Endothelial cell of umbilical vein (primary cell): ENCODE data around the gene TCP10L. TPM values are rescaled to one million over a fixed set of nuclear protein-coding genes. Genes with fewer than 3 reads are reported as not detected.
A peak's percentile ranks its signal among the peaks of the same experiment; 100 is the strongest.

Experiments
- BruUV-seq: library from RNA; stranded (reverse); fragments of 400-500 nt; replicated peaks from 2 replicates; lab custom pipeline; 2021; lab: Mats Ljungman, UMichigan
- CTCF ChIA-PET: fragments of 300-600, 350-600 bp; sonication (Branson Sonifier 250); formaldehyde crosslinking; loops from one replicate; lab custom pipeline; 2021; ENCODE audit warnings: antibody characterized with exemption, inconsistent platforms; lab: Charles Lee
- POLR2A ChIA-PET: fragments of 300-600, 350-600 bp; sonication (Branson Sonifier 250); formaldehyde crosslinking; loops from one replicate; lab custom pipeline; 2021; ENCODE audit warnings: antibody characterized with exemption, inconsistent platforms; lab: Charles Lee
- DNase-seq: peaks from one replicate; pipeline ENCODE4 v3.0.0-alpha.2; 2011; ENCODE audit warnings: low read depth, low spot score
- FAIRE-seq: peaks from 2 replicates; lab custom pipeline; 2011; peaks lifted over from hg19 to GRCh38; lab: Jason Lieb, UNC
- H2AFZ ChIP-seq: 2 replicates; pipeline ENCODE4 v1.6.0; 2012; ENCODE audit warnings: low read depth, low read length, control low read depth, inconsistent platforms
- H3K27ac ChIP-seq: 2 replicates; pipeline ENCODE4 v1.5.1; 2011; ENCODE audit warnings: low read depth, mild to moderate bottlenecking, control low read depth, low read length, moderate library complexity; ENCODE audit not compliant: insufficient read depth
- H3K27me3 ChIP-seq, 2 experiments: 2 replicates each; pipeline versions ENCODE4 v1.6.0 to v1.6.1; 2011; ENCODE audit warnings: low read length in 2 of 2, mixed read lengths in 1 of 2; ENCODE audit not compliant: control insufficient read depth in 2 of 2, insufficient read depth in 2 of 2
- H3K36me3 ChIP-seq, 2 experiments: 2 replicates in 1 of 2; 3 replicates in 1 of 2; pipeline ENCODE4 v1.5.1; 2011; ENCODE audit warnings: low read length in 2 of 2, mild to moderate bottlenecking in 1 of 2, moderate library complexity in 1 of 2; ENCODE audit not compliant: control insufficient read depth in 2 of 2, insufficient read depth in 2 of 2; ENCODE audit errors: extremely low read depth in 1 of 2
- H3K4me1 ChIP-seq: 3 replicates; pipeline ENCODE4 v1.5.1; 2011; ENCODE audit warnings: mild to moderate bottlenecking, low read length; ENCODE audit not compliant: control insufficient read depth, insufficient read depth; ENCODE audit errors: extremely low read depth
- H3K4me2 ChIP-seq: 2 replicates; pipeline ENCODE4 v1.6.1; 2011; ENCODE audit warnings: low read length, control low read depth, mixed read lengths; ENCODE audit not compliant: insufficient read depth
- H3K4me3 ChIP-seq, 3 experiments: fragments of 200-600 bp in 1 of 3; sonication (generic), shearing (Covaris generic) in 1 of 3; replicated peaks in 1 of 3; 2 replicates each; pipeline ENCODE4 v1.5.1; 2011 to 2016; ENCODE audit warnings: control low read depth in 3 of 3, low read length in 3 of 3, mild to moderate bottlenecking in 2 of 3, inconsistent platforms in 1 of 3, low read depth in 1 of 3, moderate library complexity in 1 of 3; ENCODE audit not compliant: insufficient read depth in 1 of 3
- H3K79me2 ChIP-seq: 2 replicates; pipeline ENCODE4 v1.6.0; 2012; ENCODE audit warnings: low read length, inconsistent platforms; ENCODE audit not compliant: control insufficient read depth, insufficient read depth
- H3K9ac ChIP-seq: replicated peaks from 2 replicates; pipeline ENCODE3; 2011; ENCODE audit warnings: low read length, control low read depth; ENCODE audit not compliant: insufficient read depth; ENCODE audit errors: extremely low read depth
- H3K9me1 ChIP-seq: replicated peaks from 3 replicates; pipeline ENCODE4 v1.6.0; 2011; ENCODE audit warnings: mild to moderate bottlenecking, low read length; ENCODE audit not compliant: control insufficient read depth, insufficient read depth; ENCODE audit errors: extremely low read depth
- H3K9me3 ChIP-seq: replicated peaks from 2 replicates; pipeline ENCODE4 v1.5.1; 2012; ENCODE audit warnings: low read length, inconsistent platforms; ENCODE audit not compliant: control insufficient read depth, insufficient read depth
- H4K20me1 ChIP-seq: replicated peaks from 2 replicates; pipeline ENCODE3; 2011; ENCODE audit warnings: mild to moderate bottlenecking, low read length; ENCODE audit not compliant: control insufficient read depth, insufficient read depth; ENCODE audit errors: extremely low read depth
- EZH2 ChIP-seq: IDR thresholded peaks from 2 replicates; pipeline ENCODE4 v1.6.1; 2012; ENCODE audit warnings: borderline replicate concordance, low read depth, mild to moderate bottlenecking, moderate library complexity, low read length, inconsistent platforms; ENCODE audit not compliant: severe bottlenecking
- FOS ChIP-seq: IDR thresholded peaks from 2 replicates; pipeline ENCODE4 v1.6.1; 2011; ENCODE audit warnings: mild to moderate bottlenecking, low read length, moderate library complexity, borderline replicate concordance; ENCODE audit not compliant: insufficient read depth
- GATA2 ChIP-seq: IDR thresholded peaks from 2 replicates; pipeline ENCODE4 v1.7.0; 2011; ENCODE audit warnings: low read depth, mild to moderate bottlenecking, moderate library complexity, mixed read lengths, low read length; ENCODE audit not compliant: insufficient read length, insufficient read depth
- JUN ChIP-seq: IDR thresholded peaks from 2 replicates; pipeline ENCODE4 v1.6.1; 2011; ENCODE audit warnings: borderline replicate concordance, low read depth; ENCODE audit not compliant: insufficient read length, insufficient read depth
- MYC ChIP-seq: IDR thresholded peaks from one replicate; pipeline ENCODE4 v1.6.1; 2011; ENCODE audit warnings: mild to moderate bottlenecking, low read depth, low read length
- POLR2A ChIP-seq: IDR thresholded peaks from 2 replicates; pipeline ENCODE4 v1.6.1; 2012; ENCODE audit warnings: low read depth, mild to moderate bottlenecking, control low read depth, low read length
- POLR2AphosphoS5 ChIP-seq: IDR thresholded peaks from 2 replicates; pipeline ENCODE4 v1.6.1; 2012; ENCODE audit warnings: low read depth, mild to moderate bottlenecking, control low read depth, low read length, moderate library complexity; ENCODE audit not compliant: insufficient read depth
- dilution Hi-C: fragments of 300-500 bp; cut with MboI; formaldehyde crosslinking; loops from one replicate; pipeline ENCODE4 v1.15.0; 2019; ENCODE audit warnings: low sequenced_read_pairs; ENCODE audit not compliant: extremely low pct_ligation_motif_present
- intact Hi-C: fragments of 100-400 bp; cut with micrococcal nuclease; formaldehyde crosslinking; loops from one replicate; pipeline ENCODE4 v1.10.0; 2022
- polyA plus RNA-seq, 4 experiments: library from polyadenylated mRNA; depleted of rRNA in 3 of 4; stranded (reverse) in 3 of 4; unstranded in 1 of 4; fragments of >200 nt; gene quantifications; 2 replicates each; pipeline versions ENCODE4 v1.2.1 to v1.2.3, GENCODE V29; 2011 to 2012; ENCODE audit warnings: missing spikeins in 1 of 4
- total RNA-seq: library from RNA; stranded (reverse); gene quantifications from 2 replicates; pipeline ENCODE4 v1.2.3, GENCODE V29; 2021
- TF ChIP-seq, protein P1 (sequence below), 2 donors: IDR thresholded peaks; 1 replicate in 1 of 2; 2 replicates in 1 of 2; pipeline ENCODE4 v1.5.1; 2011; ENCODE audit warnings: low read length in 2 of 2, mild to moderate bottlenecking in 2 of 2, moderate library complexity in 2 of 2, control low read depth in 1 of 2, inconsistent platforms in 1 of 2, low read depth in 1 of 2; ENCODE audit not compliant: insufficient read depth in 1 of 2; ENCODE audit errors: extremely low read depth in 1 of 2
- TF ChIP-seq, protein P2 (sequence below): IDR thresholded peaks from 2 replicates; pipeline ENCODE4 v1.6.1; 2011; ENCODE audit not compliant: insufficient read depth, insufficient read length

The TCP10L gene
- total and polyA plus RNA-seq, 2 donors (not counting 3 experiments of a cell fraction or from before 2014, with no cell fraction given): 0.07 TPM; not detected in 1

DNA sequence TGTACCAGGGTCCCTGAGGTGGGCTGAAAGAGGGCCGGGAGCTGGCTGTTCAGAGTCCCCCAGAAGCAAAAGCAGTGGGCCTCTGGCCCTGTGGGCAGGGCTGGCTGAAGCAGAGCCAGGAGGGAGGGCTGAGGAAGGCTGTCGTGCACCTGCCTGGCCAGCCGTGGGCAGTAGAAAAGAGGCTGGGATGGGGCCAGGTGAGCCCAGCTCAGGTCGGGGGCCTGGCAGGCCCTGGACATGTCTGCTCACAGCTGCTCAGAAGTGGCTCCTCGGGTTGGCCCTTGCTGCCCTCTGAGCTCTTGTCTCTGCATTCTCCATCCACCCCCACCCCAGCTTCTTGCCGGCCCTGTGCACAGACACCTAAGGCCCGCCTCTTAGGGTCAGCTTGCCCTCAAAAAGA, 60.0 kb downstream of the TCP10L start:
- BruUV-seq: no TSS peak

DNA sequence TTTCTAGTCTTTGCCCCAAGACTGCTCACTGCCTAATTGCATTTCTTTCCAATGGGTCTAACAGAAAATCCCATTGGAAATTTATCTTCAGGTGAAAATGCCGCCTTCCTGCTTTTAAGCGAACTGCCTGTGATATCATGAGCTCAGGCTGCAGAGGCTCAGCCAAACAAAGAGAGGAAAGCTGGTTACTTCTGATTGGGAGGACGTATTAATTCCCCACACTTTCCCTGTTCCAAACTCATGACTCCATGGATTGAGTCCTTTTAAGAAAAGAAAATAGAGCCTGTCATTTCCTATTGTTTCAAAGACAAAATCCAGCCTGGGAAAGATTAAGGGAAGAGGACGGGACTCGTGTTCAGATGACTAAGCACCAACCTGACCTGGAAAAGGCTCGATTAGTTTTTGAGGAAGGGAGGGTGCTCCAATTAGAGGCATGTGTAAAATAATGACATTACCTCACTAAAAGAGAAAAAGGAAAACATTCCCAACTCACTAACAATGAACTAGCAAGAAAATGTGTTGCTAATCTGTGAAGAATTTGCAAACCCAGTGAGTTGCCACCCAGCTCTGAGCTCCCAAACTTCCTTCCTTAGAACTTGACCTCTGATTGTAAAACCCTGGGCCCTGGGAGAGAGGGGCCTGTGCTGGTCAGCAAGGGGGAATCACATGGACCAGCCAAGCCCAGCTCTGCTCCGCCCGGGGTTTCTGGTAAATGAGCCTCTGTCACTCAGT, 61.2 kb downstream of the TCP10L start:
- peak; percentile 86 for TF ChIP-seq POLR2AphosphoS5
- peak; percentile 94 for TF ChIP-seq FOS
- TF ChIP-seq, protein P1, sequence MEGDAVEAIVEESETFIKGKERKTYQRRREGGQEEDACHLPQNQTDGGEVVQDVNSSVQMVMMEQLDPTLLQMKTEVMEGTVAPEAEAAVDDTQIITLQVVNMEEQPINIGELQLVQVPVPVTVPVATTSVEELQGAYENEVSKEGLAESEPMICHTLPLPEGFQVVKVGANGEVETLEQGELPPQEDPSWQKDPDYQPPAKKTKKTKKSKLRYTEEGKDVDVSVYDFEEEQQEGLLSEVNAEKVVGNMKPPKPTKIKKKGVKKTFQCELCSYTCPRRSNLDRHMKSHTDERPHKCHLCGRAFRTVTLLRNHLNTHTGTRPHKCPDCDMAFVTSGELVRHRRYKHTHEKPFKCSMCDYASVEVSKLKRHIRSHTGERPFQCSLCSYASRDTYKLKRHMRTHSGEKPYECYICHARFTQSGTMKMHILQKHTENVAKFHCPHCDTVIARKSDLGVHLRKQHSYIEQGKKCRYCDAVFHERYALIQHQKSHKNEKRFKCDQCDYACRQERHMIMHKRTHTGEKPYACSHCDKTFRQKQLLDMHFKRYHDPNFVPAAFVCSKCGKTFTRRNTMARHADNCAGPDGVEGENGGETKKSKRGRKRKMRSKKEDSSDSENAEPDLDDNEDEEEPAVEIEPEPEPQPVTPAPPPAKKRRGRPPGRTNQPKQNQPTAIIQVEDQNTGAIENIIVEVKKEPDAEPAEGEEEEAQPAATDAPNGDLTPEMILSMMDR (IDR thresholded peaks at IDR 0.05; ENCODE audit: extremely low read depth in 1 of 2, insufficient read depth in 1 of 2, low read depth in 1 of 2, low read length in 2 of 2): no peak
- TF ChIP-seq, protein P2, sequence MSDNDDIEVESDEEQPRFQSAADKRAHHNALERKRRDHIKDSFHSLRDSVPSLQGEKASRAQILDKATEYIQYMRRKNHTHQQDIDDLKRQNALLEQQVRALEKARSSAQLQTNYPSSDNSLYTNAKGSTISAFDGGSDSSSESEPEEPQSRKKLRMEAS: peak; percentile 50
- TF ChIP-seq EZH2: no peak
- TF ChIP-seq POLR2A: peak; percentile 48
- TF ChIP-seq MYC: no peak
- peak; percentile 98 for TF ChIP-seq JUN
- TF ChIP-seq GATA2: peak; percentile 88
- Histone ChIP-seq H3K27ac (peak overlapping the region; percentile 100), H4K20me1 (no peaks in the 10 kb centered on the region), H3K4me3 (no peak overlapping the region), H3K4me2 (peak overlapping the region; percentile 57), H3K27me3 (no peaks in the 10 kb centered on the region), H3K9me3 (no peaks in the 10 kb centered on the region), H3K4me1 (peaks cover 58% of the 10 kb centered on the region), H3K9me1 (no peaks in the 10 kb centered on the region), H3K36me3 (no peaks in the 10 kb centered on the region), H3K9ac (peak overlapping the region; percentile 97), H3K79me2 (no peaks in the 10 kb centered on the region), H2AFZ (no peak overlapping the region)
- BruUV-seq: no TSS peak
- CTCF ChIA-PET: interaction anchor here (0.6 to 3.5 kb wide), 21 partner anchors 8 to 152 kb away, joined by 3 to 26 read pairs (median 5); no protein-coding TSS in a partner anchor
- peak; percentile 100 for DNase-seq
- POLR2A ChIA-PET: interaction anchor here (0.6 kb wide), 2 partner anchors 38 to 77 kb away, joined by 3 to 7 read pairs; no protein-coding TSS in a partner anchor
- peak; percentile 100 for FAIRE-seq
- intact Hi-C loops: loop anchor here (1.0 to 2.0 kb wide), 11 partner anchors 20 to 153 kb away; partner anchors contain the start of gene CFAP298
- dilution Hi-C loops: no loop called here

More for the DNA sequence above, 60.0 kb downstream of the TCP10L start:
- H3K4me3 ChIP-seq: no peak overlapping the region
- no peaks in the 10 kb centered on the region for H4K20me1 ChIP-seq
- intact Hi-C loops (loop anchor here (2.0 kb wide), 1 partner anchor 76 kb away; no protein-coding TSS in a partner anchor), dilution Hi-C loops (no loop called here)
- no peak overlapping the region for H2AFZ ChIP-seq
- TF ChIP-seq MYC: no peak
- no peaks in the 10 kb centered on the region for H3K9me1 ChIP-seq
- no peak for DNase-seq
- peak overlapping the region; percentile 100 for H3K27ac ChIP-seq
- peaks cover 46% of the 10 kb centered on the region for H3K4me1 ChIP-seq
- H3K9ac ChIP-seq: peak overlapping the region; percentile 86
- no peaks in the 10 kb centered on the region for H3K9me3 ChIP-seq
- POLR2A ChIA-PET: no interaction called here
- CTCF ChIA-PET: interaction anchor here (0.6 to 3.5 kb wide), 9 partner anchors 9 to 122 kb away, joined by 3 to 26 read pairs (median 10); no protein-coding TSS in a partner anchor
- H3K27me3 ChIP-seq: no peaks in the 10 kb centered on the region
- H3K79me2 ChIP-seq: no peaks in the 10 kb centered on the region
- no peaks in the 10 kb centered on the region for H3K36me3 ChIP-seq
- no peak for FAIRE-seq
- no peak overlapping the region for H3K4me2 ChIP-seq
